Fibroblast of skin of right biceps (primary cell): ENCODE results near the gene ERN1.
"Not testable (repeated sequence)": the region's sequence is repeated elsewhere in the genome, so short reads cannot be mapped to it uniquely, and the experiment has no call there.

ENCODE experiments used
- DNase-seq: peaks from one replicate; pipeline ENCODE4 v3.0.0-alpha.2; 2013

Gene ERN1

DNA sequence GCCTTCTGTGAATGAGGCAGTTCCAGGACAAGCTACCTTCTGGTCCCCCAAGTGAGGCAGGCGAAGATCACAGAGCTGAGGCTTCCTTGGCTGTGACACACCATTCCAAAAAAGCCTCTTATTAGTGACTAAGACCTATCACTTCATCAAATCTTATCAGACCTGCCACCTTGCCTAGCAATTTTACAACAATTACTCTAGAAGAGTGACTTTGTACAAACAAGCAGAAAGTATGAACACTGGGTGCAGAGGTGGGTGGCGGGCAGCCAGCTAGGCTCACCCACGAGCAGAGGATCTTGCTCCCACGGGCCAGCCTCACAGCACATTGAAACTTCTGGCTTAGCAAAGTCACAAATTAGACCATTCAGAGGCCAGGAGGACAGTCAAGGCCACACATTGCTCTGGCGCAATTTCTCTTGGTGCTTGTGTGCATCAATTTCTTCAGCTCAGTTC lies 107.3 kb downstream of the ERN1 start:
- no peak for DNase-seq

DNA sequence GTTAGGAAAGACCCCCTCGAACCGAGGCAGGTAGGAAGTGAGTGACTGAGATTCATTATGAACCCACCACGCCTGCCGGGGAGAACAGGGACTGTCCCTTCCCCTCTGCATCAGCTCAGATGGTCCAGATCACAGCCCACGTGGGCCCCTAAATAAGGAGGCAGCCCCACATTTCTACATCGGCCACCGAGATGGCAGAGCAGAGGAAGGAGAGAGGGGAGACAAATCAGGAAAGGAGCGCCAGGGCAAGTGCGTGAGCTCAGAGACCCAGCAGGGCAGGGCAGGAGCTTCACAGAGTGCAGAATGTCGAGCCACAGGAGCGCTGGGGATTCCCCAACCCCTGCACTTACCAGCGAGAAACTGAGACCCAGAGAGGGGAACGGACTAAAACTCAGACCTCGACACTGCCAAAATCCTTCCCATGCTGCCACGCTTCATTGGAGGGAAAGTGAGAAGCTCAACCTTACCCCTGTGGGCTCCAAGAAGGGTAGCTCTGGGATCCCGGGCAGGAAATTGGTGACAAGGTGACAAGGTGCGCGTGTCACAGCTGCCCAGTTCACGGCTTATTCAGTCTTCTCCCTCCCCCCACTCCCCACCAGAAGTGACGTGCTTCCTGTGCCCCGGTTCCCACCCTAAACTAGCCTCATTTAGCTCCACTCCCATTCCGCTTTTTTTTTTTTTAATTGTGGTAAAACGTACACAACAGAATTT lies 109.7 kb downstream of the ERN1 start, which contains the start of gene ICAM2:
ICAM2 (minus strand) TSS at position 578 of the 711 bp plus-strand sequence. CDS start 13,942 bp downstream, outside the sequence.
- DNase-seq: no peak

GRCh38 chr17:64019551-64019961 lies 110.4 kb downstream of the ERN1 start:
- DNase-seq: not testable (repeated sequence)

DNA sequence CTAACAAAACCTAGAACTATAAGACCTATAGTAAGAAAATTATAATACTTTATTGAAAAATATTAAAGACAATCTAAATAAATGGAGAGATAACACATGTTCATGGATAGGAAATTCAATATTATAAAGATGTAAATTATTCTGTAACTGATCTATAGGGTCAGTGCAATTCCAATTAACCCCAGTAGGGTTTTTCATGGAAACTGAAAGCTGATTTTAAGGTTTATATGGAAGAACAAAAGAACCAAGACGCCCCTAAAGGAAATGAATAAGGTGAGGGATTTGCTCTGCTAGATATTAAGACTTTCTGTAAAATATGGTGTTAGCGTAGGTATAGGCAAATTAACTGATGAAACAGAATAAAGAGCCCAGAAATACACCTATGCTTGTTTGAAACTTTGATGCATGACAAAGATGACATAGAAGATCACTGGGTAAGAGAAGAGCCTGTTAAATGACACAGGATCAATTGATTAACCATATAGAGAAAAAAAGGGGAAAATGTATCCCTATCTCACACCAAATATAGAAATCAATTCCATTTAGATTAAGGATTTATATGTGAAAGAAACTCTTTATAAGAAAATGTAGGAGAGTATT lies 112.5 kb downstream of the ERN1 start:
- no peak for DNase-seq

GRCh38 chr17:64016974-64017373 lies 113.0 kb downstream of the ERN1 start:
- DNase-seq: no peak

DNA sequence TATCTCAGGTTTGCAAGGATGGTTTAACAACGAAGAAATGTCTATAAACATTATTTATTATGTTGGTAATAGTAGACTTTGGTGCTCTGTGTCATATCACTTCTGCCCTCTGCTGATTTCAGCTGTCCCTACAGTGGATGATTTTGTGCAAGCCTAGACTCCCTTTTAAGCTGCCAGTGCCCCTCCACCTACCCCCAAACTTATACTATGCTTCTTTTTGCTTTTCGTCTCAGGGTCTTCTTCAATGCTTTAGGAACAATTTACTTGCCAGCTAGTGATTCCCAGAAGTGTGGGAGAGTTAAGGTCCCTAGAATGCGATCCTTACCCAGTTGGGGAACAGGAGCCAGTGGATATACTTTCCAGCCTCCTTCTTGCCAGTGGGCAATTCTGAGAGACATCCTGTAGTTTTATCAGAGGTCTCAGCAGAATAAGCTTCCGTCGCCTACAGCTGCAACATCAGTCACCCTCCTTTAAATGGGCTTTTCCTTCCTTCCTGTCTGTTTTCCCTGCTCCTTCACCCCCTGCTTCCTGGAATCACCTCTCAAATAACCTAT lies 113.6 kb downstream of the ERN1 start:
- no peak for DNase-seq

DNA sequence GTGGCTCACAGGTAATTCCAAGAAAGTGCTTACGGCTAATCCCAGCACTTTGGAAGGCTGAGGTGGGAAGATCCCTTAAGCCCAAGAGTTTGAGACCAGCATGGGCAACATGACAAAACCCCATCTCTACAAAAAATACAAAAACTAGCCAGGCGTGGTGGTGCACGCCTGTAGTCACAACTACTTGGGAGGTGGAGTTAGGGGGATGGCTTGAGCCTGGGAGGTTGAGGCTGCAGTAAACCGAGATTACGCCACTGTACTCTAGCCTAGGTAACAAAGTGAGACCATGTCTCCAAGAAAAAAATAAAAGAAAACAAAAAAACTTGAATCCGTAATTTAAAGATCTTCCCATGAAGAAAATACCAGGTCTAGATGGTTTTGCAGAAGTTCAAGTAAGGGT lies 114.5 kb downstream of the ERN1 start:
- DNase-seq: no peak

DNA sequence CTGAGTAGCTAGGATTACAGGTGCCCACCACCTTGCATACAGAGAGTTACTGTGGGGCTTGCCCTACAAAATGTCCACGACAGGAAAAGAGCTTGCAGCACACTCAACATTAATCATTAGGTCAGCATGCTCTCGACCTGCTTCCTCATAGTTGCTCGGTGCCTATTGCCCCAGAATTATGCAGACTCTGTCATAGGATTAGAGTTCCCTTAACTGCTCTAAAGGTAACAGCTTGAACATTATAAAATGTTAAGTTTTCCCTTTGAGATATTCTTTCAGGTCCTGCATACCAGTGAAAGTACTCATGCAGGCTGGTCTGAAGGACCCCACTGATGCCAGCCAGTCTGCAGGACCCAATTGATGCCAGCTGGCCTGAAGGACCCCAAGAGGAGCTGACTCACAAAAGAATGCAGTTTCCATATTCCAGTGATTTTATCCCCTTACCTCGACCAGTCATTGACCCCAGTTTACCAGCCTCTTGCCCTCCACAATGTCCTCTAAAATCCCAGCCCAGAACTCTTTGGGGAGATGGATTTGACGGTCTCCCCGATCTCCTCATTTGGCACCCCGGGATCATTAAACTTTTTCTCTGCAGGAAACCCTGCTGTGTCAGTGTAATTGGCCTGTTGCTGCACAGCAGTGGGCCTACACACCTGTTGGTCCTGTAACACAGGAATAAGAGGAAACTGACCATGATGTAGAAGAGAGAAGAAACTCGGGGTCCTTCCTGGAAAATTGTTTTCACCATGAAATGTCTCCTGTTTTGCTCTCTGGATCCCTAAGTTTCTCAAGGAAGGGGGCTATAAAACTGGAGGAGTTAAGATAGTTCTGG lies 120.2 kb downstream of the ERN1 start:
- no peak for DNase-seq

DNA sequence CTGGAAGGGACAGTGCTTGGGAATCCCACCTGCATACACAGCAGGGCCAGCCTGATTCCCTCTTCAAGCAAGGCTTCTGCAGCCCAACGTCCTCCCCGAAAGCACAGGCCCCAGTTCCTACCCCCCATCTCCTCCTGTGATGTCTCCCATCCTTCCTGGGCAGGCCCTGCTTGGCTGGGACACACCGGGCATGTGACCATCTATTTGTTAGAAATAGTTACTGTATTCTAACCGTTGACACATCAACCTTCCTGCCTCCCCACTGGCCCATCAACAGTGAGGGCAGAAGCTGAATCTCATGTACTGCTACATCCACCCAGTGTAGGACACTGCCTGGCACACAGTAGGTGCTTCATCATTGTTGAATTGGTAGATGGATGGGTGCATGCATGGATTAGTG lies 121.1 kb downstream of the ERN1 start:
- no peak for DNase-seq

- no peak for DNase-seq
Observed at GRCh38 chr17:64008346-64008745, 121.6 kb downstream of the ERN1 start.

GRCh38 chr17:64007838-64008282 lies 122.1 kb downstream of the ERN1 start:
- no peak for DNase-seq

DNA sequence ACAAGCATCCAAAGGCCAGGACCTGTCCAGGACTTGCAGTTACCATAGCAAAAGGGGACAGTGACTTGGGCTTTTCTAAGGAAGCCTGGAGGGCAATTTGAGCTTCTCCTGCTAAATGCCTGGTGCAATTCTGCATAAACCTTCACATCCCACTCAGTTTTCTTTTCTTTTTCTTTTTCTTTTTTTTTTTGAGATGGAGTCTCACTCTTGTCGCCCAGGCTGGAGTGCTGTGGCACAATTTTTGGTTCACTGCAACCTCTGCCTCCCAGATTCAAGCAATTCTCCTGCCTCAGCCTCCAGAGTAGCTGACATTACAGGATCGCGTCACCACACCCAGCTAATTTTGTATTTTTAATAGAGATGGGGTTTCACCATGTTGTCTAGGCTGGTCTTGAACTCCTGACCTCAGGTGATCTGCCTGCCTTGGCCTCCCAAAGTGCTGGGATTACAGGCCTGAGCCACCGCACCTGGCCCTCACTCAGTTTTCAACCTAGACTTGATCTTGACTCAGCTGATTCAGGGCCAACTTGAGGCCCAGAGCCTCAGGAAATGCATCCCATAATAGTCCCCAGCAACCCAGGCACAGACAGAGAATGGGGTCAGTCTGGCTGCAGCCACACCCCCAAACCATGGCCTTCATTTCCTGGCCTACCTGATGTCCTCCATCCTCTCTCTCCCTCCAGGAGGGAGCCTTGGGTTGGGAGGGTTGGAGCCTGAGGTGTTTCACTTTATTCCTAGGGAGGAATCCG lies 122.7 kb downstream of the ERN1 start:
- not testable (repeated sequence) for DNase-seq

DNA sequence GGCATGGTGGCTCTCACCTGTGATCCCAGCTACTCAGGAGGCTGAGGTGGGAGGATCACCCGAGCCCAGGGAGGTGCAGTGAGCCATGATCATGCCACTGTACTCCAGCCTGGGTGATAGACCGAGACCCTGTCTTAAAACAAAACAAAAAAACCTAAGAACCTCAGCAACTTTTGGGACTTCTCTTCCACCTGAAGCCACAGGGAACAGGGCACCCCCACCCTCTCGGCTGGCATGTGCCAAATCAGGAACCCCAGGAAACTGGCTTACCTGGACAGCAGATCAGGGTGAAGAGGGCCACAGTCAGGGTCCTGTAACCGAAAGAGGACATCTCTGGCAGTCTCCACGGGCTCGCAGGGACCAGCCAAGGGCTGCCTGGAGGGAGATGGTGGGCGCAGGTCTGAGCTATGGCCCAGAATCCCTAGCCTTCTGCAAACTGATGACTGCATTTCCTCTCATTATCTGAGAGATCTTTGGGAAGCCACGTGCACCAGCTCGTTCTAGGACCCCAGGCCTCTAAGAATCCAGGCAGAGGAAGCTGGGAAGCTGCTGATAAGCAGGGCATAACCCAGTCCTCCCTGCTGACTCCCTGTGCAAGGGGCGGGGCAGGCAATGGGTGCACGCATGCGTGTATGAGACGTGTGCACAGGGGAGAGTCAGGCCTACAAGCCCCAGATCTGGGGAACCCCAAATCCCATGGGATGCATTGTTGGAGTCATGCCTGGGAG lies 123.4 kb downstream of the ERN1 start:
- no peak for DNase-seq

DNA sequence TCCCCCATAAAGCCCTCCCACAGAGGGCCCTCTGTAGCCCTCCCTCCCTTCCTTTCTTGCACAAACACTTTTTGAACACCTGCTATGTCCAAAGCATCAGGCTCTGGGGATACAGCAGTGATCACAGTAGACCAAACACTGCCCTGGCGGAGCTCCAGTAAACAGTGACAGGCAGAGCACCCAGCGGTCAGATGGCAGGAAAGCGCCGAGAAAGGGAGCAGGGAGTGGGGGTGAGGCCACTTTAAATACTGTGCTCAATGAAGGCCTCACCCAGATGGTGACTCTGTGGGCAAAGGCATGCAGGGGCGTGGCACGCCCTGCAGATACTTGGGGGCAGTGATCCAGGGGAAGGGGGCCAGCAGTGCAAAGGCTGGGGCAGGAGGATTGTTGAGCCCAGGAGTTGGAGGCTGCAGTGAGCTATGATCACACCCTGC lies 124.2 kb downstream of the ERN1 start:
- no peak for DNase-seq

- no peak for DNase-seq
Observed at GRCh38 chr17:64004903-64005733, 124.8 kb downstream of the ERN1 start.

DNA sequence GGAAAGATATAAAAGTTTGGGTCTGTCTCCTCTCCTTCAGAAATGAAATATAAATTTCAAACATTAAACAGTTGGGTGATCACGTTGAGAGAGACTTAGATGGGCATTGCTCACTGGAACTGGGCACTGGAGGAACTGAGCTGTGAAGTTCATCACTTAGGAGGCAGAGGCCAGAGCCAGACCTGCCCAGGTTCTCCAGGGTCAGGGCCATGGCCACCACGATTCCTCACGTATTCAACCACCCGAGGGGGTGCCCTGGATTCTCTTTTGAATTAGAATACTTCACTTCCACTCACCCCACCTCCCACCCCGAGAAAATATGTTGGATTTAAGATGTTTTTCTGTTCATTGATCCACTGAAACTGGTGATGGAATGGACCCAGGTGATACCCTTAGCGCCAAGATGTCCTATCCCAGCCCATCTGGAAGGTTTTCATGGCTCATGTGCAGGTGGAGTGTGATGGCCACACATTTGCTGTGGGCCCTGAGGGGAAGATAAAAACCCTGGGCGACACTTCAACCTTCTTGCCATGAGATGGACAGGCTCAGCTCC lies 125.7 kb downstream of the ERN1 start:
- DNase-seq: no peak

- no peak for DNase-seq
Observed at GRCh38 chr17:64003526-64004121, 126.3 kb downstream of the ERN1 start.

DNA sequence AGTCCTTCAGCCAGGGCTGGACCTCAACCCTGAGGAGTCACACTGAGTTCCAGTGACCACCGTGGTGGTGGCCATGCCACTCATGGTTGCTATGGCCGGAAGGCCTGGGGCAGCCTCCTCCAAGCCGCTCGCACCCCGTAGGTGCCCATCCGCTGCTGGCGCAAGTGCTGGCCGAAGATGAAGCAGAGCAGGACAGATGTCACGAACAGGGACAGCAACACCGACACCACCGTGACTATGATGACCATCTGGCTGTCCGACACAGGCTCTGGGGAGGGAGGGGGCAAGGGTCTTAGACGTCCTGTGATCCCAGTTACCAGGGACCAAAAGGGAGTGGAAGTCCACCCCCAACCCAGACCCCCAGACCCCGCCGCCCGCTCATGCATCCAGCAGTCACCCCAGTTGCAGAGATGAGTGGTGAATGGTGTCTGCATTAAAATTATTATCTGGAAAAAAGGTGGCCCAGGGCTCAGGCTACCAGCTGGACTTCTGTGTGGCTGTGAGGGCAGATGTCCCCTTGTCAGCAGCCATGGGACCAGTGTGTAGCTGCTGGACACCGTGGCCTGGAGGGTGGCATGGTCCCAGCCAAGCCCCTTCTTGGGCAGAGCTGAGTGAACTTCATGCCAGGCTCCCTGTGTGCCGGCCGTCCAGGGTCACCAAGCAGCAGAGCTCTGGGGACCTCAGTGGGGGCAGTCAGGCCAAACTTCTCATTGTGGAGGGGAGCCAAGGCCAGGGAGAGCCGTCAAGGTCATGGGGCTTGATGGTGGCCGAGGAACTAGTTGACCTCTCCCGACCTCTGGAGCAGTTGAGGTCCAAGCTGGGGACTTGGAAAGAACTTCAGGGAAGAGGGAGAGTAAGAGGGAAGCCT lies 127.1 kb downstream of the ERN1 start:
- DNase-seq: no peak
